SK-N-SH treated with all-trans-retinoic acid at 6 μM for 48 hours (cell line): ENCODE data around the gene MBNL2.

ENCODE experiments used
- ARNTL ChIP-seq: fragments of 450-650 bp; formaldehyde crosslinking; IDR thresholded peaks from 2 replicates; pipeline ENCODE4 v1.5.0; 2020; ENCODE audit warnings: low read depth, mild to moderate bottlenecking, moderate library complexity, borderline replicate concordance
- ESRRG ChIP-seq: fragments of 250-450 bp; sonication (Bioruptor Pico); IDR thresholded peaks from 2 replicates; pipeline ENCODE4 v1.6.1; 2021; ENCODE audit warnings: mild to moderate bottlenecking
- GLIS3 ChIP-seq: fragments of 250-450 bp; sonication (Bioruptor Pico); IDR thresholded peaks from 2 replicates; pipeline ENCODE4 v1.5.0; 2020; ENCODE audit warnings: mild to moderate bottlenecking, moderate library complexity
- PPARA ChIP-seq: fragments of 250-450 bp; sonication (Bioruptor Pico); IDR thresholded peaks from 2 replicates; pipeline ENCODE4 v1.5.0; 2020; ENCODE audit warnings: mild to moderate bottlenecking, borderline replicate concordance
- ZFP3 ChIP-seq: fragments of 250-450 bp; sonication (Bioruptor Pico); IDR thresholded peaks from 2 replicates; pipeline ENCODE4 v1.5.0; 2020; ENCODE audit warnings: mild to moderate bottlenecking, moderate library complexity
- ZFP30 ChIP-seq: fragments of 450-650 bp; formaldehyde crosslinking; IDR thresholded peaks from 2 replicates; pipeline ENCODE4 v1.5.0; 2022; ENCODE audit warnings: mild to moderate bottlenecking, moderate library complexity
- ZNF565 ChIP-seq: fragments of 450-650 bp; formaldehyde crosslinking; conservative IDR thresholded peaks from 2 replicates; pipeline ENCODE4 v1.5.0; 2020; ENCODE audit warnings: low read depth, mild to moderate bottlenecking, moderate library complexity
- ZNF8 ChIP-seq: fragments of 450-650 bp; formaldehyde crosslinking; IDR thresholded peaks from 2 replicates; pipeline ENCODE4 v1.5.0; 2020; ENCODE audit warnings: mild to moderate bottlenecking, moderate library complexity
- TF ChIP-seq, protein P1 (sequence below): fragments of 250-450 bp; sonication (Bioruptor Pico); IDR thresholded peaks from 2 replicates; pipeline ENCODE4 v1.5.1; 2020; ENCODE audit warnings: low read depth, mild to moderate bottlenecking, moderate library complexity
- TF ChIP-seq, protein P2 (sequence below): fragments of 250-450 bp; sonication (Bioruptor Pico); IDR thresholded peaks from 2 replicates; pipeline ENCODE4 v1.8.0; 2020; ENCODE audit warnings: mild to moderate bottlenecking, moderate library complexity, borderline replicate concordance
- TF ChIP-seq, protein P3 (sequence below): fragments of 250-450 bp; sonication (Bioruptor Pico); IDR thresholded peaks from 2 replicates; pipeline ENCODE4 v1.5.1; 2021; ENCODE audit warnings: mild to moderate bottlenecking, moderate library complexity
- TF ChIP-seq, protein P4 (sequence below): fragments of 250-450 bp; sonication (Bioruptor Pico); IDR thresholded peaks from 2 replicates; pipeline ENCODE4 v1.8.0; 2021; ENCODE audit warnings: low read depth, mild to moderate bottlenecking, moderate library complexity, borderline replicate concordance

DNA sequence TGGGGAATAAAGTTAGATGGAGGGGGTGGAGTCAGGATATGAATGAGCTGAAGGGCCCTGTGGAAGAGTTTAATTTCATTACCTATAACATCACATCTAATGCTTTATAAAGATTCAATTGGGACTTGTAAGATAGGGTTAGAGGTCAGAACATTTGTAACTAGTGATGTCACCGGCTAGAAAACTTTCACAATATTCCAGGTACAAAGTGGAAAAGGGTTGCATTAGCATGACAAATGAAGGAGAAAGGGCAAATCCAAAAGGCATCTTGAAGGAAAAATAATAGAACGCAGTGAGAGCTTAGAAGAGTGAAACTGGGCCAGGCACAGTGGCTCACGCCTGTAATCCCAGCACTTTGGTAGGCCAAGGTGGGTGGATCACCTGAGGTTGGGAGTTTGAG lies 7.6 kb downstream of the MBNL2 start:
- TF ChIP-seq, protein P1, sequence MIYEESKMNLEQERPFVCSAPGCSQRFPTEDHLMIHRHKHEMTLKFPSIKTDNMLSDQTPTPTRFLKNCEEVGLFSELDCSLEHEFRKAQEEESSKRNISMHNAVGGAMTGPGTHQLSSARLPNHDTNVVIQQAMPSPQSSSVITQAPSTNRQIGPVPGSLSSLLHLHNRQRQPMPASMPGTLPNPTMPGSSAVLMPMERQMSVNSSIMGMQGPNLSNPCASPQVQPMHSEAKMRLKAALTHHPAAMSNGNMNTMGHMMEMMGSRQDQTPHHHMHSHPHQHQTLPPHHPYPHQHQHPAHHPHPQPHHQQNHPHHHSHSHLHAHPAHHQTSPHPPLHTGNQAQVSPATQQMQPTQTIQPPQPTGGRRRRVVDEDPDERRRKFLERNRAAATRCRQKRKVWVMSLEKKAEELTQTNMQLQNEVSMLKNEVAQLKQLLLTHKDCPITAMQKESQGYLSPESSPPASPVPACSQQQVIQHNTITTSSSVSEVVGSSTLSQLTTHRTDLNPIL (CRISPR knock-in tag): no peak
- TF ChIP-seq ZFP30: no peak
- TF ChIP-seq, protein P2, sequence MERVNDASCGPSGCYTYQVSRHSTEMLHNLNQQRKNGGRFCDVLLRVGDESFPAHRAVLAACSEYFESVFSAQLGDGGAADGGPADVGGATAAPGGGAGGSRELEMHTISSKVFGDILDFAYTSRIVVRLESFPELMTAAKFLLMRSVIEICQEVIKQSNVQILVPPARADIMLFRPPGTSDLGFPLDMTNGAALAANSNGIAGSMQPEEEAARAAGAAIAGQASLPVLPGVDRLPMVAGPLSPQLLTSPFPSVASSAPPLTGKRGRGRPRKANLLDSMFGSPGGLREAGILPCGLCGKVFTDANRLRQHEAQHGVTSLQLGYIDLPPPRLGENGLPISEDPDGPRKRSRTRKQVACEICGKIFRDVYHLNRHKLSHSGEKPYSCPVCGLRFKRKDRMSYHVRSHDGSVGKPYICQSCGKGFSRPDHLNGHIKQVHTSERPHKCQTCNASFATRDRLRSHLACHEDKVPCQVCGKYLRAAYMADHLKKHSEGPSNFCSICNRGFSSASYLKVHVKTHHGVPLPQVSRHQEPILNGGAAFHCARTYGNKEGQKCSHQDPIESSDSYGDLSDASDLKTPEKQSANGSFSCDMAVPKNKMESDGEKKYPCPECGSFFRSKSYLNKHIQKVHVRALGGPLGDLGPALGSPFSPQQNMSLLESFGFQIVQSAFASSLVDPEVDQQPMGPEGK (CRISPR knock-in tag): no peak
- TF ChIP-seq, protein P3, sequence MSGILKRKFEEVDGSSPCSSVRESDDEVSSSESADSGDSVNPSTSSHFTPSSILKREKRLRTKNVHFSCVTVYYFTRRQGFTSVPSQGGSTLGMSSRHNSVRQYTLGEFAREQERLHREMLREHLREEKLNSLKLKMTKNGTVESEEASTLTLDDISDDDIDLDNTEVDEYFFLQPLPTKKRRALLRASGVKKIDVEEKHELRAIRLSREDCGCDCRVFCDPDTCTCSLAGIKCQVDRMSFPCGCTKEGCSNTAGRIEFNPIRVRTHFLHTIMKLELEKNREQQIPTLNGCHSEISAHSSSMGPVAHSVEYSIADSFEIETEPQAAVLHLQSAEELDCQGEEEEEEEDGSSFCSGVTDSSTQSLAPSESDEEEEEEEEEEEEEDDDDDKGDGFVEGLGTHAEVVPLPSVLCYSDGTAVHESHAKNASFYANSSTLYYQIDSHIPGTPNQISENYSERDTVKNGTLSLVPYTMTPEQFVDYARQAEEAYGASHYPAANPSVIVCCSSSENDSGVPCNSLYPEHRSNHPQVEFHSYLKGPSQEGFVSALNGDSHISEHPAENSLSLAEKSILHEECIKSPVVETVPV (CRISPR knock-in tag): no peak
- TF ChIP-seq, protein P4, sequence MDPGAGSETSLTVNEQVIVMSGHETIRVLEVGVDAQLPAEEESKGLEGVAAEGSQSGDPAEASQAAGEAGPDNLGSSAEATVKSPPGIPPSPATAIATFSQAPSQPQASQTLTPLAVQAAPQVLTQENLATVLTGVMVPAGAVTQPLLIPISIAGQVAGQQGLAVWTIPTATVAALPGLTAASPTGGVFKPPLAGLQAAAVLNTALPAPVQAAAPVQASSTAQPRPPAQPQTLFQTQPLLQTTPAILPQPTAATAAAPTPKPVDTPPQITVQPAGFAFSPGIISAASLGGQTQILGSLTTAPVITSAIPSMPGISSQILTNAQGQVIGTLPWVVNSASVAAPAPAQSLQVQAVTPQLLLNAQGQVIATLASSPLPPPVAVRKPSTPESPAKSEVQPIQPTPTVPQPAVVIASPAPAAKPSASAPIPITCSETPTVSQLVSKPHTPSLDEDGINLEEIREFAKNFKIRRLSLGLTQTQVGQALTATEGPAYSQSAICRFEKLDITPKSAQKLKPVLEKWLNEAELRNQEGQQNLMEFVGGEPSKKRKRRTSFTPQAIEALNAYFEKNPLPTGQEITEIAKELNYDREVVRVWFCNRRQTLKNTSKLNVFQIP (CRISPR knock-in tag): no peak
- no peak for TF ChIP-seq ZFP3 (CRISPR knock-in tag)
- TF ChIP-seq ZNF565 (CRISPR knock-in tag): no peak
- TF ChIP-seq PPARA (CRISPR knock-in tag): no peak
- no peak for TF ChIP-seq ESRRG (CRISPR knock-in tag)
- no peak for TF ChIP-seq ZNF8 (CRISPR knock-in tag)
- no peak for TF ChIP-seq GLIS3
- no peak for TF ChIP-seq ARNTL (CRISPR knock-in tag)
